Heart left ventricle (tissue), 13 donors: ENCODE results near the gene OSTF1.

Source experiments
- POLR2A ChIP-seq, 2 donors: fragments of 450-650 bp; IDR thresholded peaks; one replicate each; pipeline ENCODE4 v1.6.1; 2017; ENCODE audit warnings: antibody characterized with exemption in 2 of 2, mild to moderate bottlenecking in 2 of 2, moderate library complexity in 2 of 2
- TF ChIP-seq, protein P1 (sequence below), 12 donors: fragments of 200-600 bp; sonication (generic) in 4 of 12; IDR thresholded peaks; one replicate each; pipeline versions ENCODE4 v1.5.0 to v1.8.0; 2018 to 2022; ENCODE audit warnings: antibody characterized with exemption in 12 of 12, mild to moderate bottlenecking in 5 of 12
- donor health status: ischemic (EF 13 %, LVEDD 7.1; RV severe dilation, severe dysfunction).
- donor health status: DM: no; HTN: yes; CAD: no.
- donor health status: DM: no; HTN: no; CAD: no.
- donor health status: ischemic (EF 25% LVEDD 6.9; RV normal size, moderate dysfunction).
- donor health status: ischemic (EF 25% LVEDD 5.7; RV mildly dilated, moderate dysfunction).
- donor health status: ischemic (EF 35%, LVEDD 5.7; RV mildly dilated, moderate dysfunction).
- donor health status: nonischemic (EF 11% LVEDD 7.7; RV severe dilation, severe dysfunction).
- donor health status: DM: yes; HTN: yes; CAD: no.
- donor health status: PGD.
- donor health status: ischemic (EF 29% LVEDD 5.4; RV normal size, mild dysfunction).
- donor health status: nonischemic (EF 23%, LVEDD 6.1; RV moderate dilation, normal function).

DNA sequence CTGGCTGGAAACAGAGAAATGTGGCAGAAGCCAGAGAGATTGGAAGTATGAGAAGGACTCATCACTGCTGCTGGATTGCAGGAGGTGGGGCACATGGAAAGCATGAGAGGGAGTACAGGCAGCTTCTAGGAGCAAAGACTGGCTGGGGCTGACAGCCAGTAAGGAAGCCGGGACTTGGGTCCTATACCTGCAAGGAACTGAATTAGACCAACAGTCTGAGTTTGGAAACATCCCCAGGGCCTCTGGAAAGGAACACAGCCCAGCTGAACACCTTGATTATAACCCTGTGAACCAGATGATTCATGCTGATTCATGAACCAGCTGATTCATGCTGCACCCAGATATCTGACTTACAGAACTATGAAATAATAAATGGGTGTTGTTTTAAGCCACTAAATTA, 93.4 kb downstream of the OSTF1 start:
- TF ChIP-seq, protein P1, sequence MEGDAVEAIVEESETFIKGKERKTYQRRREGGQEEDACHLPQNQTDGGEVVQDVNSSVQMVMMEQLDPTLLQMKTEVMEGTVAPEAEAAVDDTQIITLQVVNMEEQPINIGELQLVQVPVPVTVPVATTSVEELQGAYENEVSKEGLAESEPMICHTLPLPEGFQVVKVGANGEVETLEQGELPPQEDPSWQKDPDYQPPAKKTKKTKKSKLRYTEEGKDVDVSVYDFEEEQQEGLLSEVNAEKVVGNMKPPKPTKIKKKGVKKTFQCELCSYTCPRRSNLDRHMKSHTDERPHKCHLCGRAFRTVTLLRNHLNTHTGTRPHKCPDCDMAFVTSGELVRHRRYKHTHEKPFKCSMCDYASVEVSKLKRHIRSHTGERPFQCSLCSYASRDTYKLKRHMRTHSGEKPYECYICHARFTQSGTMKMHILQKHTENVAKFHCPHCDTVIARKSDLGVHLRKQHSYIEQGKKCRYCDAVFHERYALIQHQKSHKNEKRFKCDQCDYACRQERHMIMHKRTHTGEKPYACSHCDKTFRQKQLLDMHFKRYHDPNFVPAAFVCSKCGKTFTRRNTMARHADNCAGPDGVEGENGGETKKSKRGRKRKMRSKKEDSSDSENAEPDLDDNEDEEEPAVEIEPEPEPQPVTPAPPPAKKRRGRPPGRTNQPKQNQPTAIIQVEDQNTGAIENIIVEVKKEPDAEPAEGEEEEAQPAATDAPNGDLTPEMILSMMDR (IDR thresholded peaks at IDR 0.05) = no peak
- no peak for TF ChIP-seq POLR2A (IDR thresholded peaks at IDR 0.05)
